A673 (cell line): ENCODE measurements around the gene ZNF641.

Experiments used
- CTCF ChIP-seq: fragments of 300-800, 200-600 bp; sonication (generic); conservative IDR thresholded peaks from 2 replicates; pipeline ENCODE4 v1.5.1; 2017; ENCODE audit warnings: low read depth, mild to moderate bottlenecking, antibody characterized with exemption, low read length, moderate library complexity, mixed read lengths
- EZH2 ChIP-seq: fragments of 200-600 bp; sonication (generic); IDR thresholded peaks from 2 replicates; pipeline ENCODE4 v1.6.1; 2017; ENCODE audit warnings: borderline replicate concordance, low read depth, mild to moderate bottlenecking, mixed read lengths, antibody characterized with exemption, low read length; ENCODE audit not compliant: poor library complexity, severe bottlenecking

- TF ChIP-seq CTCF = no peak
- TF ChIP-seq EZH2 = no peak
Measured at GRCh38 chr12:48374164-48374563, 23.4 kb upstream of the ZNF641 start.
